Stimulated activated CD4-positive, alpha-beta T cell treated with anti-CD3 and anti-CD28 coated beads, Interleukin-12 subunit alpha, Interleukin-12 subunit beta, amount 100 ng/mL, for 24 hours (primary cell): Measurements from ENCODE around the gene GPI.

Source experiments
- DNase-seq, 2 experiments: peaks; one replicate each; pipeline ENCODE4 v3.0.0-alpha.2; 2020; ENCODE audit warnings: low read depth in 2 of 2

The GPI gene

DNA sequence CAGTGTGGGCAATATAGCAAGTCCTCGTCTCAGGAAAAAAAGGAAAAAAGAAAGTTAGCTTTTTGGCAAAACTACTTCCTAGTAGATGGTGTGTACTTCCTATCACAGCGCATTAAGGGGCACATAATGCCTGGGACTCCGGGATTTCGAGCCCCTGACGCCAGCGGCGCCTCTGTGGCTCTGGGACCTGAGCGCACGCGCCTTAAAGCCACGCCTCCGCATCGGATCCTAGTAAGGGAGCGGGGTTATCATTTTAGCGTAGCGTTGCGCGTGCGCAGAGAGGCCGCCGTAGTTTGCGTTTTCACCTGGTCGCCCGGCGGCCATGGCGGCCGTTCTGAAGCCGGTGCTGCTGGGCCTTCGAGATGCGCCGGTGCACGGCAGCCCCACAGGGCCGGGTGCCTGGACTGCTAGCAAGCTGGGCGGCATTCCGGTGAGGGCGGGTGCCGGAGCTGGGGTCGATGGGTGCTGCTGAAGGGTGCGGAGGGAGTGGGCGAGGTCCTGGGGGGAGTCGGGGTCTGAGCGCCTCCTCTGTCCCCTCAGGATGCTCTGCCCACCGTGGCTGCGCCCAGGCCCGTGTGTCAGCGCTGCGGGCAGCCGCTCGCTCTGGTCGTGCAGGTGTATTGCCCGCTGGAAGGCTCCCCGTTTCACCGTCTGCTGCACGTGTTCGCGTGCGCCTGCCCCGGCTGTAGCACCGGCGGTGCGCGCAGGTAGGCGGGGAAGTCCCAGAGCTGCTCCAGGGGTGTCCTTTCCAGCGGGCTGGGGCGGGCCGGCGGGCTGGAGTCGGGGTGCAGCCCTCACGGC, 39.3 kb downstream of the GPI start, which contains the start of gene PDCD2L:
PDCD2L (plus strand) TSS at position 291 of the 801 bp plus-strand sequence; CDS start at position 323, 32 bp downstream.
- peak; percentile 85 to 93 for DNase-seq

DNA sequence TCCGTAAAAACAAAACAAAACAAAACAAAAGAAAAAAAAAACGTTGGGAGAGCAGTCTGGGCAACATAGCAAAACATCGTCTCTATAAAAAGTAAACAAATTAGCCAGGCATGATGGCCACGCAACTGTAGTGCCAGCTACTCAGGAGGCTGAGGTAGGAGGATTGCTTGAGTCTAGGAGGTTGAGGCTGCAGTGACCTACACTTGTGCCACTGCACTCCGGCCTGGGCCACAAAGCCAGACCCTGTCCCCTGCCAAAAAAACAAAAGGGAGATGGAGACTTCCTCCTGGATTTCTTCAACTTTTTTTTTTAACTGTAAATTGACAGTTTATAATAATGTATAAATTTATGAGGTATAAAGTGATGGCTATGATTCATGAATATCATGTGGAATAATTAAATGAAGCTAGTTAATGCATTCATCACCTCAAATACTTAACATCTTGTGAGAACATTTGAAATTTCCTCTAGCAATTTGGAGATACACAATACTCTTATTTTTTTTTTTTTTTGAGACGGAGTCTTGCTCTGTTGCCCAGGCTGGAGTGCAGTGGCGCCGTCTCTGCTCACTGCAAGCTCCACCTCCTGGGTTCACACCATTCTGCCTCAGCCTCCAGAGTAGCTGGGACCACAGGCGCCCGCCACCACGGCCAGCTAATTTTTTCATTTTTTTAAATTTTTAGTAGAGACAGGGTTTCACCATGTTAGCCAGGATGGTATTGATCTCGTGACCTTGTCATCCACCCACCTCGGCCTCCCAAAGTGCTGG, 41.1 kb downstream of the GPI start:
- no peak for DNase-seq

DNA sequence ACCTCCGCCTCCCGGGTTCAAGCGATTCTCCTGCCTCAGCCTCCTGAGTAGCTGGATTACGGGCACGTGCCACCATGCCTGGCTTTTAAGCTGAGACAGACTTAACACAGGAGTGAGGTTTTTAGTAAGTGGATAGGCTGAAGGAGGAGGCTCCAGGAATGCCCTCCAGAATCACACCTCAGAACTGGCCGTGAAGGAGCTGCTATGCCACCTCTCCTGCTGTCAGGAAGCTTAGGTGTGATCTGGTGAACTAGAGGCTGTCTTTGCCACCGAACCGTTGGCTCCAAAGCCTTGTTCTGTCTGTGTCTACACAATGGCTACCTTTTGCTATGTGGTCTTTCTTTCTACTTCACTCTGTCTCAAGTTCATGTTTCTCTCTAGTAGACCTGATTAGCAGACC, 43.4 kb downstream of the GPI start:
- DNase-seq, result no peak

DNA sequence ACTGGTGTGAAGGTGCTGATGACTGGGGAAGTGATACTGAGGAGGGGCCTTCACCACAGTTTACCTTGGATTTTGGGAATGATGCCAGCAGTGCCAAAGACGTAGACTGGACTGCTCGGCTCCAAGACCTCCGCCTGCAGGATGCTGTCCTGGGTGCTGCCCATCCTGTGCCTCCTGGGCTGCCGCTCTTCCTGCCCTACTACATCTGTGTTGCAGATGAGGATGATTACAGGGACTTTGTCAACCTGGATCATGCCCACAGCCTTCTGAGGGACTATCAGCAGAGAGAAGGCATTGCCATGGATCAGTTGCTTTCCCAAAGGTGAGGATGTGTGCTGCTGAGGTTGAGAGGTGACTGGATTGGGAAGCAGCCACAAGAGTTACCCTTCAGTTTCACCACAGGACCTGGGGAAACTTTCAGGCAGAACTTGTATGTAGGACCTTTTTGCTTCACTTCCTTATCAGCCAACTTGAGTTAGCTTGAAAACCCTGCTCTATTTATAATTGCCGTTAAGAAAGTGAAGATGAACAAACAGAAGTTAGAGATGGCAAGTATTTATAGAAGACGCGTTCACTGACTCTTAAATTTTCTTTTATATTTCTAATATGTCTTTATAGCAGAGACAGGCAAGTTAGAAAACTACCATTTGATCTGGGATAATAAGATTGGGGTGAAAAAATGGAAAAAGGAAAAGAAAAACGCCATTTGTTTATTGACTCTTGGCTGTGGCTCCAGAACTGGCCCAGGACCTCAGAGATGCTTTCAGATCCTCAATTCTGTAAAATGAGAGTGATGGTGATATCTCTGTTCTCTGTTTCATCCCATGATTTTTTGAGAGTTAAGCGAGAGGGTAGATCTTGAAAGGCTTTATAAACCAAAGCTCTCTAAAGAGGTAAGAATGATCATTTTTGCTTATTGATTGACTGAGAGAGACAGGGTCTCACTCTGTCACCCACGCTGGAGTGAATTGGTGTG, 44.5 kb downstream of the GPI start:
- DNase-seq, result no peak

DNA sequence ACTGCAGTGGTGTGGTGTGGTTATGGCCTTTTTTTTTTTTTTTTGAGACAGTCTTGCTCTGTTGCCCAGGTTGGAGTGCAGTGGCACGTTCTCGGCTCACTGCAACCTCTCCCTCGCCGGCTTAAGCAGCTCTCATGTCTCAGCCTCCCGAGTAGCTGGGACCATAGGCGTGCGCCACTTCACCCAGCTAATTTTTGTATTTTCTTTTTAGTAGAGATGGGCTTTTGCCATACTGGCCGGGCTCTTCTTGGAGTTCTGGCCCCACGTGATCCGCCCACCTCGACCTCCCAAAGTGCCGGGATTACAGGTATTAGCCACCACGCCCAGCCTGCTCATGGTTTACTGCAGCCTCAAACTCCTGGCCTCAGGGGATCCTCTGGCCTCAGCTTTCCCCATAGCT, 46.2 kb downstream of the GPI start:
- no peak for DNase-seq

DNA sequence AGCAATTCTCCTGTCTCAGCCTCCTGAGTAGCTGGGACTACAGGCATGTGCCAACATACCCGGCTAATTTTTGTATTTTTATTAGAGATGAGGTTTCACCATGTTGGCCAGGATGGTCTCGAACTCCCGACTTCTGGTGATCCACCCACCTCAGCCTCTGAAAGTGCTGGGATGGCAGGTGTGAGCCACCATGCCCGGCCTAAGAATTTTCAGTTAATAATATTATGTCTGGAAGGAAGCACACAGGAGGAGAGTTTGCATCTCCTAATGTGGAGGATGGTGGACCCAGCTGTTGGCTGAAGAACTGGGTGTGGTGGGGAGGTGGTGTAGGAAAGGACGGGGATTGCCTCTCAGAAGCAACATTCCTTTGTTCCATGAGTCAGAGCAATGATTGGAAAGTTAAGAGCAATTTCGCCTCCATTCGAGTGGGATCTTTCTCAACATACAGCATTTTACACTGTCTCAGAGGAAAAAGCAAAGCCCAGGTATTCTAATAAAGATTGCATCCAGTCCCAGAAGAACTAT, 51.1 kb downstream of the GPI start:
- DNase-seq, result no peak

DNA sequence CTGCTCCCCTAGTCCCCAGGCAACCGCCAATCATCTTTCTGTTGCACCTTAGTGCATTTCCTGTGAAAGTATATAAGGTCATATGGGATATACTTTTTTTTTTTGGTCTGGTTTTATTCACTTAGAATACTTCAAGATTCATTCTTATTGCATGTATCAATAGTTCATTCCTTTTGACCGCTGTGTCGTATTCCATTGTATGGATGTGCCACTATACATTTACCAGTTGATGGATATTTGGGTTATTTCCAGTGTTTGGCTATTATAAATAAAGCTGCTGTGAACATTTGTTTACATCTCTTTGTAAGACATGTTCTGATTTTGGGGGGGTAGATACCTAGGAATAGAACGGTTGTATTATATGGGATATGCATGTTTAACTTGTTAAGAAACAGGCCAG, 53.3 kb downstream of the GPI start:
- no peak for DNase-seq

DNA sequence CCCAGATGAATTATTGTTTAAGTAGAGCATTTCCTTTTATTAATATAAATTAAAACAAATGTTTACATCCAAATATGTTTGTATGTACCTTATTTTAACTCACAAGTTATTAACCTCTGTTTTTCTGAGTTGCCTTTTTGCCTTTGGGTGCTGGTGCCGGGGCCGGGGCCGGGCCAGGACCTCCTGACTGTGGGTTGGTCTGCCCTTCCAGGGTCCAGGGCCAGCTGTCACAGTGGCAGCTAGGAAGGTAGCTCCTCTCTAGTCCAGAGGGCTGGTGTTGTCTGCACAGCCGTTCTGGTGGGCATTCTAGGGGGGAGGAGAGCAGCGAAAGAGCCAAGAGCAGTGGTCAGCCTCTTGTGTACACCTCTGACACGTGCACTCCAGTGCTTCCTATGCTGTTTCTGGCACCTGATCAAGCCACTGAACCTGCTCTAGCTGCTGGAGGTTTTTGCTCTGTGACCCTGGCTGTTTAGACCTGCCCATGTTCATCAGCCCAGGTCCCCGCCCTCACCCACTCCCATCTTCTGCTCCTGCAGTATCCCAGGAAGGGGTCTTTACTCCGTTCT, 61.2 kb downstream of the GPI start:
- DNase-seq, result no peak

DNA sequence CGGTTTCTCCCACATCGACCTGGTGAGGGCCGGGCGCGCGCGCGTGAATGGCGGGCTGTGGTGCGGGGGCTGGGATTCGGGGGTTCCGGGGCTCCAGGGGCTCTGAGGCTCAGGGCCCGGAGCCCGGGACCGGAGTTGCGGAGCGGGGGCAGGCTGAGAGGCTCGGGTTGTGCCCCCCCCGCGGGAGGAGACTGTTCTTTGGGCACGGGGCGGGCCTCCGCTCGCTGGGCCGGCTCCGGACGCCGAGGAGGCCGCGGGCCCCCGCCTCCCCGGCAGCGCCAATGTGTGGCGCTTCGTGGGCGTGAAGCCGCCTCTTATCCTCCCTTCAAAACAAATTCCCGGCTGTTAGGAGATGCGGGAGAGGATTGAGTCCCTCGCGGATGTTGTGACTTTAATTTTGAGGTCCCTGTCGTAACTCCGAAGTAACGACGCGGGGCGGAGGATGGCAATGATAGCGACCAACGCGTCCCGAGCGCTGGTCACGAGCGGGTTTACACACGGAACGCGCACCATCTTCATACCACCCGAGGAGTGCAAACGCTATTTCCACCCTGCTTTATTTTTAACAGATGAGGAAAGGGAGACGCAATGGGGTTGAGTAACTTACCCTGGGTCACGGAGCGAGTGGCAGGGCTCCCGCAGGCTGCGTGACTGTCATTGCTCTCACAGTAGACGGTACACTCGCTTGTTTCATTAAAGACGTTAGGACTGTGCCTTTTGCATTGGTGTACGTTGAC, 63.7 kb downstream of the GPI start:
- DNase-seq, result peak in 1 of 2 experiments; percentile 8

DNA sequence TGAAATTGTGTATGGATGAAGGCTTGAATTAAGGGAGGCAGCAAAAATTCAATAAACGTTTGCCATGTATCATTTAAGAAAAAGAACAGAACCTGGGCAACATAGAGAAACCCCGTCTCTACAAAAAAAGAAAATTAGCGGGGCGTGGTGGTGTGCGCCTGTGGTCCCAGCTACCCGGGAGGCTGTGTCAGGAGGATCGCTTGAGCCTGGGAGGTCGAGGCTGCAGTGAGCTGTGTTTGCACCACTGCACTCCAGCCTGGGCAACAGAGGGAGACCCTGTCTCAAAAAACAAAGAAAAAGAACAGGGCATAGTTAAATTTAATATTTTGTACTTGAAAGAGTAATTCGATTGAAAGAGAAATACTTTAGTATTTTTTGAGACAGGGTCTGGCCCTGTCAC, 64.6 kb downstream of the GPI start:
- no peak for DNase-seq

DNA sequence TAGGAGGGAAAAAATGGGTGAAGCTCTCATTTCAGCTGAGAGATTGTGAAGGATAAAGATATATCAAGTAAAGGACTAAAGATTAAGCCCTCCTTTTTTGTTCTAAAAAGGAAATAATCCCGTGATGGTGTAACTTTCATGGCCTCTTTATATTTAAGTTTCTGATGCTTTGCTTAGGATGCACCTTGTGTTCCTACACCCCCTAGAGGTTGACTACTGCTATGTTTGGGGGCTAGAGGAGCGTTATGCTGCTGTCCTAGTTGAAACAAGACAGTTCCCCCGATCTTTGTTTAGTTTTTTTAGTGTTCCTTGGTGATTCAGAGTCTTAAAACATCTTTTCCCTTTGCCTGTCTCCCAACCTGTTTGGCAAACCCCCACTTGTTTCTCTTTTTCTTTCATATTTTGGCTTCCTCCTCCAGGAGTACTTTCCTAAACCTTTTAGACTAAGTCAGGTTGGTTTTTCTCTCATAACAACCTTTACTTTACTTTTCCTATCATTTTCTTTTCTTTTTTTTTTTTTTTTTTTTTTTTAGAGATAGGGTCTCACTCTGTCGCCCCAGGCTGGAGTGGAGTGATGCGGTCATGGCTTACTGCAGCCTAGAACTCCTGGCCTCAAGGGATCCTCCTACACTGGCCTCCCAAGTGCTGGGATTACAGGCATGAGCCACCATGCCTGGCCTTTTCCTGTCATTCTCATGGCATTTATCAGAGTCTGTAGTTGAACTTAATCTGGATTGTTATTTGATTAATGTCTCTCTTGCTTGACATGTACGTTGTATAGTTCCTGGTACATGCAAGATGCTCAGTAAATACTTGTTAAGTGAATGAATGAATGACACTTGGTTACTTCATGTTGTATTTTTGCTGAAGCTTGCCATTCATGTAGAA, 66.0 kb downstream of the GPI start:
- DNase-seq, result no peak

DNA sequence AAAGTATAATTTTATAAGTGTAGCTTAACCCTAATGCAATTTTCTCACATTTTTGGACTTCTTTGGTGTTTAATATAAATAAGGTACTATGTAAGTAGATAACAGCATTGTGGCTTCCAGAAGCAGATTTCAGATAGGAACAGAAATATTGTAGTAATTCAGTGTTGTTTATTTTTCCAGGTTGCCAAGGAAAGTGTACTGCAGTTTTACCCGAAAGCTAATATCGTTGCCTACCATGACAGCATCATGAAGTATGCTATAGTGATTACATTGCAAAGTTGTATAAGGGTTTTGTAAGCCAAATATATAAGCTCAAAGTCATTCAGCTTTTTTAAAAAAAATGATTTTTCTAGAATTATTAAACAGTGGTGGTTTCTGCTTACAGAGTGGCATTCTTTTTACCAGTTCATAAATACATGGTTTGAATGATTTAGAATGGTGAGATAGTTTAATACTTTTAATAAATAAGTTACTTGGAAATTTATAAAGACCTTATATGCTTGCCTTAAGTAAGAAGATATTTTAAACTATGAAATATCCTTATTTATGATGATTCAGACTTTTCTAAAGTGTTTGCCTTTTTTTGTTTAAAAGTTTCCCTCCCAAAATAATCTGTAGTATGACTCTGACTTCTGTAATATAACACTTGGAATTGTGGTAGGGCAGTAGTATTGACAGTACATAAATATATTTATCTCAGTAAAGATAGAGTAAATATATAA, 66.8 kb downstream of the GPI start:
- DNase-seq, result no peak

DNA sequence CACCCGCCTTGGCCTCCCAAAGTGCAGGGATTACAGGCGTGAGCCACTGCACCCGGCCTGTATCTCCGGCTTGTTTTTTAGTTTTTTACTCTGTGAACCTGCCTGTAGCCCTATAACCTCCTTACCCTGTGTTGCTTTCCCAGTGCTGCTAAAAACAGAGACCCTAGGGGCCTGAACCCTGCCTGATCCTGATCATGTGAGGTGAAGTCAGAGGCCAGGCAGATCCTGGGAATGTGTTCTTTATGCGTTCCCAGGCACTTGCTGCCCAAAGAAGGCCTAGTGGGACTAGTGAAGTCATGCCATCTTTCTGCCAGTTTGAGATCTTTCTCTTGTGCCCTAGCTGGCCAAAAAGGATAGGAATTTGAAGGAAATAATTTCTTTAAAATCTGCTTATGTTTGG, 67.8 kb downstream of the GPI start:
- no peak for DNase-seq

DNA sequence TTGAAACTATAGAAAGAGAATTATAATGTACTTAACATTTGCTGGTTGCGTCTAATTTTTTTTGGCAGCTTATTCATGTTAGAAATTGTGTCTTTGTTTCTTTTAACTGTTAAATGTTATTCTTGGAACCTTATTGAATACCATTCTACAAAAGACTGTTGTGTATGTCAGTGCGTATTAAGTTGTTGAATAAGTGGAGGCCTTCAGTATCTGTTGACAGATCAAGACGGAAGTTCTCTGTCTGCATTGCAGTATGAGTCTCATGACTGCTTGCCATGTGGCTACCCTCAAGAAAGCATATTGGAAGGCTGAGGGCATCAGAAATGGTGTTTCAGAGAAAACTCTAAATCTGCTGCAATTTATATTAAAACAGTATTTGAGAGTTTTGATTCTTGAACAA, 71.7 kb downstream of the GPI start:
- DNase-seq, result no peak

DNA sequence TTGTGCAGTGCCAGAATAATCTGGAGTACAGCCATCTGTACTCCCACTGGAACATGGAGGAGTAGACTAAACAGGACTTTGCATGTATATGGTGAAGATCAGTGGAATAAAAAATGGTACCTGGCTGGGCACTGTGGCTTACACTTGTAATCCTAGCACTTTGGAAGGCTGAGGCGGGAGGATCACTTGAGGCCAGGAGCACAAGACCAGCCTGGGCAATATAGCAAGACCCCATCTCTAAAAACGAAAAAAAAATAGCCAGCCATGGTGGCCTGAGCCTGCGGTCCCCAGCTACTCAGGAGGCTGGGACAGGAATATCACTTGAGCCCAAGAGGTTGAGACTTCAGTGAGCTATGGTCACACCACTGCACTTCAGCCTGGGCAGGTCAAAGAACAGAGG, 83.2 kb downstream of the GPI start:
- DNase-seq, result no peak
